HG03108 (cell line): ENCODE data around the gene SOX18.
"Not testable (repeated sequence)": the region's sequence is repeated elsewhere in the genome, so short reads cannot be mapped to it uniquely, and the experiment has no call there.

Source experiments
- ATAC-seq: cut with Tn5 transposase; IDR thresholded peaks from one replicate; pipeline ENCODE4 v1.9.1; 2021; ENCODE audit warnings: moderate library complexity; ENCODE audit not compliant: unreplicated experiment

The SOX18 gene

GRCh38 chr20:64025101-64025825 is 24.2 kb downstream of the SOX18 start:
- ATAC-seq: no peak

DNA sequence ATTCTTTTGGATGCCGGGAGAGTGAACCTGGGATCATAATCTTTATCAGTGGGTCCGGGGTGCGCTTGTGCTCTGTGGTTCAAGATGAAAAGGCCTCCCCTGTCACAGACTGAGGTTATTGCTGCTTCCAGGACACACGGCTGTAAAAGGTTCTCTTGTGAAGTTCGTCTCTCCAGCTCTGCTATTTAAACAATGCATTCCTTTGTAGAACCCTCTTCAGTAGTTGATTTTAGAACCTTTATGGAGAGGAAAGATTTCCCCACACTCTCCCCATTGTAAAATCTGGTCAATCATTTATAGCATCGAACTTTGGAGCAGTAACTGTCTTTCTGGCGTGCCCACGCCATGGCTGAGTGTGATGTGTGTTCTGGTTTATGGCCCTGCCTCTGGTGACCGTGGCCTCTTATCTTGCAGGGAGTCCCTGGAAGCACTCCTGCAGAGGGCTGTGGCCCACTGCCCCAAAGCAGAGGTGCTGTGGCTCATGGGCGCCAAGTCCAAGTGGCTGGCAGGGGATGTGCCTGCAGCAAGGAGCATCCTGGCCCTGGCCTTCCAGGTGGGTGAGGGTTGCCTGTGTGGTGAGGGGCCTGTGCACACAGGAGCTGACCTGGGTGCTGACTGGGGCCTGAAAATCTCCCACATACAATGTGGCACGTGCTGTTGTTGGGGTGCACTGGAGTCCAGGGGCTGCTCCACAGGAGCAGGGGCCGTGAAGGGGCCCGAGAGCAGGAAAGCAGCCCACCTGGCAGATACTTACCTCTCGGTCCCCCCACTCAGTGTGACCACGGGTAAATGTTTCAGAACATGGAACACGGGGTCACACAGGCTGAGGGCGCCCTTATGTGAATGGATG is 25.1 kb downstream of the SOX18 start:
- no peak for ATAC-seq

GRCh38 chr20:64023361-64024140 is 25.9 kb downstream of the SOX18 start:
- no peak for ATAC-seq

- no peak for ATAC-seq
Observed at GRCh38 chr20:64022671-64023360, 26.6 kb downstream of the SOX18 start.

DNA sequence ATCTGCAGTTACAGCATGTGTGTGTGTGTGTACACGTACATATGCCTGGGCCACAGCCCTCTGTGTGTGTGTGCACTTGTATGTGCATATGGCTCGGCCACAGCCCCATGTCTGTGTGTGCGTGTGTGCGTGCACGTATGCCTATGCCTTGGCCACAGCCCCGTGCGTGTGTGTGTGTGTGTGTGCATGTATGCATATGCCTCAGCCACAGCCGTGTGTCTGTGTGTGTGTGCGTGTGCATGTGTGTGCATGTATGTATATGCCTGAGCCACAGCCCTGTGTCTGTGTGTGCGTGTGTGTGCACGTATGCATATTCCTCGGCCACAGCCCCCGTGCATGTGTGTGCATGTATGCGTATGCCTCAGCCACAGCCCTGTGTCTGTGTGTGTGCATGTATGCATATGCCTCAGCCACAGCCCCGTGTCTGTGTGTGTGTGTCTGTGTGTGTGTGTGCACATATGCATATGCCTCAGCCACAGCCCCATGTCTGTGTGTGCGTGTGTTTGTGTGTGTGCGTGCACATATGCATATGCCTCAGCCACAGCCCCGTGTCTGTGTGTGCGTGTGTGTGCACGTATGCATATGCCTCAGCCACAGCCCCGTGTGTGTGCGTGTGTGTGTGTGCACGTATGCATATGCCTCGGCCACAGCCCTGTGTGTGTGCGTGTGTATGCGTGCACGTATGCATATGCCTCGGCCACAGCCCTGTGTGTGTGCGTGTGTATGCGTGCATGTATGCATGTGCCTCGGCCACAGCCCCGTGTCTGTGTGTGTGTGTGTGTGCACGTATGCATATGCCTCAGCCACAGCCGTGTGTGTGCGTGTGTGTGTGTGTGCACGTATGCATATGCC is 28.1 kb downstream of the SOX18 start:
- no peak for ATAC-seq

DNA sequence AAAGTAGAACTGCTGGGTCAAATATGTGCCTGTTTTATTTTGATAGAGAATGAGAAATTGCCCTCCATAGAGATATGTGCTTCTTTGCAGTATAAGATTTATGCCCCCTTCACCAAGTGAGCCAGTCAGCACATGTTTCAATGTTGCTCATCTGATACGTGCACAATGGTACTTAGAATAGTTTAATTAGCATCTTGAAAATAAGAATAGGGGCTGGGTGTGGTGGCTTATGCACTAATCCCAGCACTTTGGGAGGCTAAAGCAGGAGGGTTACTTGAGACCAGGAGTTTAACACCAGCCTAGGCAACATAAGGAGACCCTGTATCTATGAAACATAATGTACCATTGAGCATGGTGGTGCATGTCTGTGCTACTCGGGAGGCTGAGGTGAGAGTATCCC is 33.8 kb downstream of the SOX18 start:
- no peak for ATAC-seq

DNA sequence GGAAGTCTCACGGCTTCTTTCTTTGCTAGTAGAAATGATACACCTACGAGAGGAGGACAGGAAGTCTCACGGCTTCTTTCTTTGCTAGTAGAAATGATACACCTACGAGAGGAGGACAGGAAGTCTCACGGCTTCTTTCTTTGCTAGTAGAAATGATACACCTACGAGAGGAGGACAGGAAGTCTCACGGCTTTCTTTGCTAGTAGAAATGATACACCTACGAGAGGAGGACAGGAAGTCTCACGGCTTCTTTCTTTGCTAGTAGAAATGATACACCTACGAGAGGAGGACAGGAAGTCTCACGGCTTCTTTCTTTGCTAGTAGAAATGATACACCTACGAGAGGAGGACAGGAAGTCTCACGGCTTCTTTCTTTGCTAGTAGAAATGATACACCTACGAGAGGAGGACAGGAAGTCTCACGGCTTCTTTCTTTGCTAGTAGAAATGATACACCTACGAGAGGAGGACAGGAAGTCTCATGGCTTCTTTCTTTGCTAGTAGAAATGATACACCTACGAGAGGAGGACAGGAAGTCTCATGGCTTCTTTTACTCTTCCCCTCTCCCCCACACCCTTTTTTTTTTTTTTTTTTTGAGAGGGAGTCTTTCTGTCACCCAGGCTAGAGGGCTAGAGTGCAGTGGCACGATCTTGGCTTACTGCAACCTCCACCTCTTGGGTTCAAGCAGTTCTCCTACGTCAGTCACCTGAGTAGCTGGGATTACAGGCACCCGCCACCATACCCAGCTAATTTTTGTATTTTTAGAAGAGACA is 36.9 kb downstream of the SOX18 start:
- ATAC-seq: not testable (repeated sequence)

DNA sequence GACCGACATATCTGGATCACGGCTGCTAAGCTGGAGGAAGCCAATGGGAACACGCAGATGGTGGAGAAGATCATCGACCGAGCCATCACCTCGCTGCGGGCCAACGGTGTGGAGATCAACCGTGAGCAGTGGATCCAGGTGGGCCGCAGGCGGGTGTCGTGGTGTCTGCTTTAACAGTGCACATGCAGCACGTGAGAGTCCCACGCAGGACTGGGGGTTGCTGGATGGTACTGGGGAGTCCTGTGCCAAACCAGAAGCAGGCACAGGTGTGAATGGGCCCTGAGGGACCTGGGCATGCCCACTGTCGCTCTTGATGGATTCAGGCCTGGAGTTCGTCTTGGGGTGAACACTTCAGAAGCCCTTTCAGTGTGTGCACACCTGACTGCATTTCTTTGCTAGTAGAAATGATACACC is 38.1 kb downstream of the SOX18 start:
- ATAC-seq: no peak

DNA sequence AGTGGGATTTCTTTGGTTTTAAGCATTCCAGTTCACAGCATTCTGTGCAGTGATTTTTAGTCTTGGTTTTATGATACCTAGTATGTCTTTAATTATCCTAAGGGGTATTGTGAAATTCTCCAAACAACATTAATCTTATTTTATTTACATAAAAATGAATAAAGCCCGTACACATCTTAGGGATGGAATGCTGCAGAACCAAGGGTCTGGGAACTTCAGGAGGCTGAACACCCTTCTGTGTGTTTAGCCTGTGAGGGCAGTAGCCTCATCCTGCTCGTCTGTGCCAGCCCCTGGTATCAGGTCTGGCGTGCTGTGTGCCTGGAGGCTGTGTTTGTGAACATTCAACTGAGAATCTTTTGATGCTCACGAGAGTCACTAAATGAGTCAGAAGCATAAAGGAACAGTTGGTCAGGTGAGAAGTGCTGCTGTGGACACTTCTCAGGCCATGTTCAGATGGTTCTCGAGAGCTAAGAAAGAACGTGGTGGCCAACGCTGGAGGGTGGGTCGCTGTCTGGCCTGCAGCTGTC is 38.7 kb downstream of the SOX18 start:
- no peak for ATAC-seq

- ATAC-seq: no peak
Observed at GRCh38 chr20:64009811-64010387, 39.5 kb downstream of the SOX18 start.

DNA sequence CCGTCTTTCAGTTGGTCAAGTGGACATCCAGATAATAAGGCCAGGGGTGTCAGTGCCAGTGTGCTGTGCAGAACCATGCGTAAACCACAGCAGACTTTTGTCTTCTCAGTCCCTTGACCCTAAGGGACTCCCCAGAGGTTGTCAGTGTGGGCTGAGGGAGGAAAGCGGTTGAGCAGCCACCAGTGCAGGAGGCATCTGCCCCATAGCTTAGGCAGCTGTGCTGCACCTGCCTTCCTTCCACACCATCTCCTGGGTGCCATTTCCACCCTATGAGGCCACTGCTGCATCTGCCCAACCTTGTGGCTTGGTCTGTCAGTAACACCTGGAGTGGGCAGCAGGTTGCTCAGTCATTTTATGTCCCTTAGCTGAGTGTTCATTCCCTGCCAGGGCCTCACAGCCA is 42.5 kb downstream of the SOX18 start:
- no peak for ATAC-seq

GRCh38 chr20:64006490-64006889 is 42.9 kb downstream of the SOX18 start:
- no peak for ATAC-seq

GRCh38 chr20:64005394-64005793 is 44.0 kb downstream of the SOX18 start:
- ATAC-seq: no peak

- no peak for ATAC-seq
Observed at GRCh38 chr20:64003960-64004725, 45.3 kb downstream of the SOX18 start.

DNA sequence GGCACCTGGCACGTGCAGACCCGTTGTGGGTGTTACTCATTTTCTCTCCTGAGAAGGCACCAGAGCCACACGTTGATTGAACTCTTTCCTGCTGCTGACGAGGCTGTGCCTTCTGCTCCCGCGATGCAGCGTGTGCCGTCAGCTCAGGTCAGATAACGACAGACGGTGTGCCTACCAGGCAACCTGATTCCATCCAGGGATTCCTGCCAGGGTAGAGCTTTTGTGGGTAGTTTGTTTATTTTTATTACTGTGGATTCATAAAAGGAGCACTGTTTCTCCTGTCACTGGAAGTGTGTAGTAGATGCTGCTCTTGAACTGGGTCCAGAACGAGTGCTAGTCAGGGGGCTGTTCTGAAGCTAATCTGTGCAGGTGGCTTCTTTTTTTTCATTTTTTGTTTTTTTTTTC is 47.8 kb downstream of the SOX18 start:
- no peak for ATAC-seq

DNA sequence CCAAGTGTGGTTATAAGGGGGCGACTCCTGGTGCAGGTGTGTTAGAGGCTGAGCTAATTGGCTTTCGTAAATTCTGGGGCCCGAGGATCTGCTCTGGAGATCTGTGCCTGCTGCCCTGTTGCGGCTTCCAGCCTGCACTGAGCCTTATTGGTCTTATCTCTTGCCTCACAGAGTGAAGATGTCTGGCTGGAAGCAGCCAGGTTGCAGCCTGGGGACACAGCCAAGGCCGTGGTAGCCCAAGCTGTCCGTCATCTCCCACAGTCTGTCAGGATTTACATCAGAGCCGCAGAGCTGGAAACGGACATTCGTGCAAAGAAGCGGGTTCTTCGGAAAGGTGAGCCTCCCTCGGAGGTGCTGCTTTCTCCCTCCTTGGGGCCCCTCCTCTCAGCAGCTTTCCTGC is 48.5 kb downstream of the SOX18 start:
- ATAC-seq: no peak
